HEK293 (cell line): ENCODE measurements around the gene RAB1B.

Source experiments
- GFI1B ChIP-seq: fragments of 450-650 bp; formaldehyde crosslinking; IDR thresholded peaks from 2 replicates; pipeline ENCODE4 v1.5.1; 2016; ENCODE audit warnings: missing biosample characterization, missing genetic modification characterization
- GLIS2 ChIP-seq: fragments of 450-650 bp; formaldehyde crosslinking; IDR thresholded peaks from 2 replicates; pipeline ENCODE4 v1.5.1; 2016; ENCODE audit warnings: missing biosample characterization, missing genetic modification characterization
- HIC1 ChIP-seq: fragments of 450-650 bp; formaldehyde crosslinking; IDR thresholded peaks from 2 replicates; pipeline ENCODE4 v1.5.1; 2016; ENCODE audit warnings: missing biosample characterization, missing genetic modification characterization
- IKZF3 ChIP-seq: fragments of 450-650 bp; IDR thresholded peaks from 2 replicates; pipeline ENCODE4 v1.5.0; 2018; ENCODE audit warnings: missing biosample characterization, mild to moderate bottlenecking, missing genetic modification characterization, moderate library complexity
- KLF10 ChIP-seq: fragments of 450-650 bp; IDR thresholded peaks from 2 replicates; pipeline ENCODE4 v1.5.1; 2018; ENCODE audit warnings: missing biosample characterization, mild to moderate bottlenecking, missing genetic modification characterization
- MZF1 ChIP-seq: fragments of 450-650 bp; formaldehyde crosslinking; IDR thresholded peaks from 2 replicates; pipeline ENCODE4 v1.5.1; 2017; ENCODE audit warnings: missing biosample characterization, missing genetic modification characterization, borderline replicate concordance
- SALL2 ChIP-seq: fragments of 450-650 bp; formaldehyde crosslinking; IDR thresholded peaks from 2 replicates; pipeline ENCODE4 v1.5.0; 2017; ENCODE audit warnings: missing biosample characterization, mild to moderate bottlenecking, missing genetic modification characterization, borderline replicate concordance
- ZBTB49 ChIP-seq: fragments of 450-650 bp; formaldehyde crosslinking; IDR thresholded peaks from 2 replicates; pipeline ENCODE4 v1.5.1; 2016; ENCODE audit warnings: missing biosample characterization, missing genetic modification characterization, low read depth
- ZBTB8A ChIP-seq: fragments of 450-650 bp; formaldehyde crosslinking; IDR thresholded peaks from 2 replicates; pipeline ENCODE4 v1.5.1; 2016; ENCODE audit warnings: missing biosample characterization, missing genetic modification characterization
- ZFP41 ChIP-seq: fragments of 450-650 bp; formaldehyde crosslinking; IDR thresholded peaks from 2 replicates; pipeline ENCODE4 v1.5.1; 2016; ENCODE audit warnings: missing biosample characterization, missing genetic modification characterization, borderline replicate concordance
- ZFP69B ChIP-seq: fragments of 450-650 bp; formaldehyde crosslinking; IDR thresholded peaks from 2 replicates; pipeline ENCODE4 v1.5.1; 2016; ENCODE audit warnings: missing biosample characterization, missing genetic modification characterization
- ZIC2 ChIP-seq: fragments of 450-650 bp; formaldehyde crosslinking; IDR thresholded peaks from 2 replicates; pipeline ENCODE4 v1.5.1; 2016; ENCODE audit warnings: missing biosample characterization, missing genetic modification characterization
- ZNF114 ChIP-seq: fragments of 450-650 bp; formaldehyde crosslinking; IDR thresholded peaks from 2 replicates; pipeline ENCODE4 v1.5.0; 2017; ENCODE audit warnings: missing biosample characterization, missing genetic modification characterization
- ZNF211 ChIP-seq: fragments of 450-650 bp; formaldehyde crosslinking; IDR thresholded peaks from 2 replicates; pipeline ENCODE4 v1.5.1; 2016; ENCODE audit warnings: low read depth, missing biosample characterization, missing genetic modification characterization
- ZNF239 ChIP-seq: fragments of 450-650 bp; formaldehyde crosslinking; IDR thresholded peaks from 2 replicates; pipeline ENCODE4 v1.5.1; 2016; ENCODE audit warnings: missing biosample characterization, missing genetic modification characterization
- ZNF324 ChIP-seq: fragments of 450-650 bp; formaldehyde crosslinking; IDR thresholded peaks from 2 replicates; pipeline ENCODE4 v1.5.1; 2016; ENCODE audit warnings: missing biosample characterization, missing genetic modification characterization
- ZNF394 ChIP-seq: fragments of 450-650 bp; formaldehyde crosslinking; IDR thresholded peaks from 2 replicates; pipeline ENCODE4 v1.5.1; 2016; ENCODE audit warnings: missing biosample characterization, missing genetic modification characterization, mild to moderate bottlenecking, moderate library complexity, borderline replicate concordance
- ZNF416 ChIP-seq: fragments of 450-650 bp; formaldehyde crosslinking; IDR thresholded peaks from 2 replicates; pipeline ENCODE4 v1.5.1; 2016; ENCODE audit warnings: missing biosample characterization, missing genetic modification characterization
- ZNF423 ChIP-seq: fragments of 450-650 bp; formaldehyde crosslinking; IDR thresholded peaks from 2 replicates; pipeline ENCODE4 v1.5.1; 2016; ENCODE audit warnings: missing biosample characterization, missing genetic modification characterization
- ZNF488 ChIP-seq: fragments of 450-650 bp; formaldehyde crosslinking; IDR thresholded peaks from 2 replicates; pipeline ENCODE4 v1.5.1; 2016; ENCODE audit warnings: missing biosample characterization, missing genetic modification characterization
- ZNF585B ChIP-seq: fragments of 450-650 bp; formaldehyde crosslinking; IDR thresholded peaks from 2 replicates; pipeline ENCODE4 v1.5.1; 2016; ENCODE audit warnings: missing biosample characterization, missing genetic modification characterization
- ZNF623 ChIP-seq: fragments of 450-650 bp; formaldehyde crosslinking; IDR thresholded peaks from 2 replicates; pipeline ENCODE4 v1.5.1; 2016; ENCODE audit warnings: missing biosample characterization, missing genetic modification characterization
- ZNF76 ChIP-seq: fragments of 450-650 bp; formaldehyde crosslinking; IDR thresholded peaks from 2 replicates; pipeline ENCODE4; 2016; ENCODE audit warnings: low read depth, missing biosample characterization, missing genetic modification characterization, borderline replicate concordance
- ZNF776 ChIP-seq: fragments of 450-650 bp; formaldehyde crosslinking; IDR thresholded peaks from 2 replicates; pipeline ENCODE4 v1.5.0; 2017; ENCODE audit warnings: missing biosample characterization, missing genetic modification characterization, borderline replicate concordance
- ZNF837 ChIP-seq: fragments of 450-650 bp; formaldehyde crosslinking; IDR thresholded peaks from 2 replicates; pipeline ENCODE4 v1.5.1; 2016; ENCODE audit warnings: missing biosample characterization, missing genetic modification characterization
- ZSCAN5A ChIP-seq: fragments of 450-650 bp; formaldehyde crosslinking; IDR thresholded peaks from 2 replicates; pipeline ENCODE4 v1.5.1; 2016; ENCODE audit warnings: missing biosample characterization, missing genetic modification characterization
- TF ChIP-seq, protein P1 (sequence below): fragments of 450-650 bp; formaldehyde crosslinking; IDR thresholded peaks from 2 replicates; pipeline ENCODE4 v1.5.1; 2016; ENCODE audit warnings: missing biosample characterization, missing genetic modification characterization

The RAB1B gene

GRCh38 chr11:66268952-66269905 lies 790 bp downstream of the RAB1B start (continued):
- TF ChIP-seq KLF10 (tag by site-specific recombination) = no peak
- TF ChIP-seq ZNF423 (tag by site-specific recombination) = no peak
- 0 out of 2 replicates have a peak, but pooled peaks have one; percentile 11 for TF ChIP-seq ZNF623
- TF ChIP-seq ZNF211 (tag by site-specific recombination) = no peak
- TF ChIP-seq ZBTB8A (tag by site-specific recombination) = no peak
- TF ChIP-seq, protein P1, sequence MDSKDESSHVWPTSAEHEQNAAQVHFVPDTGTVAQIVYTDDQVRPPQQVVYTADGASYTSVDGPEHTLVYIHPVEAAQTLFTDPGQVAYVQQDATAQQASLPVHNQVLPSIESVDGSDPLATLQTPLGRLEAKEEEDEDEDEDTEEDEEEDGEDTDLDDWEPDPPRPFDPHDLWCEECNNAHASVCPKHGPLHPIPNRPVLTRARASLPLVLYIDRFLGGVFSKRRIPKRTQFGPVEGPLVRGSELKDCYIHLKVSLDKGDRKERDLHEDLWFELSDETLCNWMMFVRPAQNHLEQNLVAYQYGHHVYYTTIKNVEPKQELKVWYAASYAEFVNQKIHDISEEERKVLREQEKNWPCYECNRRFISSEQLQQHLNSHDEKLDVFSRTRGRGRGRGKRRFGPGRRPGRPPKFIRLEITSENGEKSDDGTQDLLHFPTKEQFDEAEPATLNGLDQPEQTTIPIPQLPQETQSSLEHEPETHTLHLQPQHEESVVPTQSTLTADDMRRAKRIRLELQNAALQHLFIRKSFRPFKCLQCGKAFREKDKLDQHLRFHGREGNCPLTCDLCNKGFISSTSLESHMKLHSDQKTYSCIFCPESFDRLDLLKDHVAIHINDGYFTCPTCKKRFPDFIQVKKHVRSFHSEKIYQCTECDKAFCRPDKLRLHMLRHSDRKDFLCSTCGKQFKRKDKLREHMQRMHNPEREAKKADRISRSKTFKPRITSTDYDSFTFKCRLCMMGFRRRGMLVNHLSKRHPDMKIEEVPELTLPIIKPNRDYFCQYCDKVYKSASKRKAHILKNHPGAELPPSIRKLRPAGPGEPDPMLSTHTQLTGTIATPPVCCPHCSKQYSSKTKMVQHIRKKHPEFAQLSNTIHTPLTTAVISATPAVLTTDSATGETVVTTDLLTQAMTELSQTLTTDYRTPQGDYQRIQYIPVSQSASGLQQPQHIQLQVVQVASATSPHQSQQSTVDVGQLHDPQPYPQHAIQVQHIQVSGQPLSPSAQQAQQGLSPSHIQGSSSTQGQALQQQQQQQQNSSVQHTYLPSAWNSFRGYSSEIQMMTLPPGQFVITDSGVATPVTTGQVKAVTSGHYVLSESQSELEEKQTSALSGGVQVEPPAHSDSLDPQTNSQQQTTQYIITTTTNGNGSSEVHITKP (tag by site-specific recombination) = peak; percentile 94
- no peak for TF ChIP-seq ZNF324
- TF ChIP-seq IKZF3 (tag by site-specific recombination) = 0 out of 2 replicates have a peak, but pooled peaks have one; percentile 4
- no peak for TF ChIP-seq ZFP69B (tag by site-specific recombination)
- no peak for TF ChIP-seq SALL2
- TF ChIP-seq ZNF416 (tag by site-specific recombination) = no peak
- no peak for TF ChIP-seq ZNF585B (tag by site-specific recombination)
- TF ChIP-seq ZBTB49 (tag by site-specific recombination) = no peak
- peak; percentile 48 for TF ChIP-seq ZIC2
- TF ChIP-seq ZNF488 (tag by site-specific recombination) = no peak
- TF ChIP-seq ZNF76 (tag by site-specific recombination) = no peak
- TF ChIP-seq ZNF837 = no peak
- no peak for TF ChIP-seq ZSCAN5A (tag by site-specific recombination)
- peak; percentile 81 for TF ChIP-seq GLIS2 (tag by site-specific recombination)
- TF ChIP-seq ZFP41 = no peak
- TF ChIP-seq HIC1 (tag by site-specific recombination) = no peak
- TF ChIP-seq ZNF394 (tag by site-specific recombination) = no peak
- TF ChIP-seq MZF1 (tag by site-specific recombination) = no peak
- TF ChIP-seq GFI1B (tag by site-specific recombination) = no peak
- no peak for TF ChIP-seq ZNF239
- no peak for TF ChIP-seq ZNF114 (tag by site-specific recombination)
- no peak for TF ChIP-seq ZNF776
